Measurements from ENCODE around the gene EYS. TPM values are rescaled to one million over a fixed set of nuclear protein-coding genes. Genes with fewer than 3 reads are reported as not detected.

The EYS gene
- total and polyA plus RNA-seq, 8 donors: 0.55 to 0.58 TPM; not detected in 6

DNA sequence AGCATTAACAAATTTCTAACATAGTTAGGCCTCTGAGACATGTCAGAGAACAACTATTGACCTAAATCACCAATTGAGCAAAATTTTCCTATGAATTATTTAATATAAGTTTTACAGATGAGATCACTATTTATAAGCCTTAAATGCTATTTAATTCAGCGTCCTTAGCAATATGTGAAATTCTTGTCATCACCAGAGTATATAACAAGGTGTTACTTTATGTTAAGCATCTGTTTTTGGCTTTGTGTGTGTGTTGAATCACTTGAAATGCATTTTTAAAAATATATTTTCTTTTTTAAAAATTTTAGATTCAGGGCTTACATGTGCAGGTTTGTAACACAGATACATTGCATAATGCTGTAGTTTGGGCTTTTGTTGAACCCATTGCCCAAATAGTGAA lies 794.1 kb downstream of the EYS start:
- no peak overlapping the region for H3K4me3 ChIP-seq
- no peaks in the 10 kb centered on the region for H3K36me3 ChIP-seq
- H3K4me1 ChIP-seq: no peaks in the 10 kb centered on the region
- intact Hi-C loops (cut with DNase I; ENCODE audit: low total_unique reads): no loop called here
- WGBS, 5 donors: 80 to 92% (median 83%) methylated on average over 1 of the region's 1 CpG
- no peaks in the 10 kb centered on the region for H3K27me3 ChIP-seq
- no peak for DNase-seq
- TF ChIP-seq EP300 (IDR thresholded peaks at IDR 0.05) (no peak), POLR2A (IDR thresholded peaks at IDR 0.05) (no peak), CTCF (IDR thresholded peaks at IDR 0.05) (no peak), POLR2AphosphoS5 (IDR thresholded peaks at IDR 0.05) (no peak)
- peaks cover 0 to 6% (median 2%) of the 10 kb centered on the region in 4 donors for H3K9me3 ChIP-seq
- H3K27ac ChIP-seq: no peak overlapping the region

GRCh38 chr6:64908104-64908503 lies 798.9 kb downstream of the EYS start:
- no peaks in the 10 kb centered on the region for H3K27me3 ChIP-seq
- H3K4me3 ChIP-seq: no peak overlapping the region
- DNase-seq: no peak
- H3K27ac ChIP-seq: no peak overlapping the region
- intact Hi-C loops (cut with DNase I; ENCODE audit: low total_unique reads): no loop called here
- H3K36me3 ChIP-seq: no peaks in the 10 kb centered on the region
- H3K4me1 ChIP-seq: no peaks in the 10 kb centered on the region
- WGBS, 5 donors: 75 to 91% (median 80%) methylated on average over 5 to 7 of the region's 7 CpGs
- H3K9me3 ChIP-seq: peaks cover 0 to 8% (median 2%) of the 10 kb centered on the region in 4 donors
- TF ChIP-seq POLR2AphosphoS5 (IDR thresholded peaks at IDR 0.05) (no peak), POLR2A (IDR thresholded peaks at IDR 0.05) (no peak), EP300 (IDR thresholded peaks at IDR 0.05) (no peak), CTCF (IDR thresholded peaks at IDR 0.05) (no peak)

GRCh38 chr6:64904616-64905015 lies 802.4 kb downstream of the EYS start:
- TF ChIP-seq EP300 (IDR thresholded peaks at IDR 0.05): no peak
- no peak for TF ChIP-seq CTCF (IDR thresholded peaks at IDR 0.05)
- TF ChIP-seq POLR2A (IDR thresholded peaks at IDR 0.05): no peak
- no peak for TF ChIP-seq POLR2AphosphoS5 (IDR thresholded peaks at IDR 0.05)
- peaks cover 0 to 8% (median 2%) of the 10 kb centered on the region in 4 donors for H3K9me3 ChIP-seq
- DNase-seq: no peak
- no peak overlapping the region for H3K27ac ChIP-seq
- intact Hi-C loops (cut with DNase I; ENCODE audit: low total_unique reads): no loop called here
- H3K36me3 ChIP-seq: no peaks in the 10 kb centered on the region
- 86 to 97% (median 93%) methylated on average over 2 of the region's 2 CpGs for WGBS, 5 donors
- H3K4me3 ChIP-seq: no peak overlapping the region
- H3K4me1 ChIP-seq: no peaks in the 10 kb centered on the region
- no peaks in the 10 kb centered on the region for H3K27me3 ChIP-seq

DNA sequence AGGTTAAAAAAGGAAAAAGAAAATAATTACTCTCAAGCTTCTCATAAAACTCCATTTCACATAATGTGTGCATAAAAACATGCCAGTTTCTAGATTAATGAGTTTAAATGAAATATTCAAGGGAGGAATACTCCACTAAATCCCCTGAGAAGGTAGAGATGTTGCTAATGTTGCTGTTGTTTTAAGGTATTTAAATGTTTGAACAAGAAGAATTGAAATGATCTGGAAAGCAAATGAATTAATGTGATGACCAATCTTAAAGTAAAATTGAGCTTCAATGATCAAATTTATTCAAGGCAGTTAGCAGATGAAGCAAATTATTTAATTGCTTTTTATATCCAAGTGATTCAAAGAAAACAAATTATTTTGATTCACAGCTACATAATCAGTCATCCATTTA lies 804.4 kb downstream of the EYS start:
- DNase-seq: no peak

More for the DNA sequence above, 804.4 kb downstream of the EYS start:
- no peaks in the 10 kb centered on the region for H3K4me1 ChIP-seq
- TF ChIP-seq CTCF (IDR thresholded peaks at IDR 0.05) (no peak), POLR2AphosphoS5 (IDR thresholded peaks at IDR 0.05) (no peak), POLR2A (IDR thresholded peaks at IDR 0.05) (no peak), EP300 (IDR thresholded peaks at IDR 0.05) (no peak)
- no peak overlapping the region for H3K27ac ChIP-seq
- peaks cover 0 to 8% (median 0%) of the 10 kb centered on the region in 4 donors for H3K9me3 ChIP-seq
- H3K36me3 ChIP-seq: no peaks in the 10 kb centered on the region
- no peak overlapping the region for H3K4me3 ChIP-seq
- intact Hi-C loops (cut with DNase I; ENCODE audit: low total_unique reads): no loop called here
- H3K27me3 ChIP-seq: no peaks in the 10 kb centered on the region

Measured in stomach (tissue), 9 donors.